ENCODE data around the gene CRLF1.
A peak's percentile ranks its signal among the peaks of the same experiment; 100 is the strongest.

CRLF1 gene

GRCh38 chr19:18636183-18636968 is 29.8 kb upstream of the CRLF1 start:
- DNase-seq, result peak; percentile 91 to 97

GRCh38 chr19:18635831-18636182 is 29.2 kb upstream of the CRLF1 start:
- DNase-seq, result no peak

- DNase-seq, result no peak
Observed at GRCh38 chr19:18634612-18635297, 28.2 kb upstream of the CRLF1 start.

- DNase-seq, result no peak
Observed at GRCh38 chr19:18633321-18633720, 26.7 kb upstream of the CRLF1 start.

- DNase-seq, result no peak
Observed at GRCh38 chr19:18629166-18630088, 22.8 kb upstream of the CRLF1 start.

- DNase-seq, result no peak
Observed at GRCh38 chr19:18626906-18627305, 20.3 kb upstream of the CRLF1 start.

GRCh38 chr19:18620902-18621301 is 14.3 kb upstream of the CRLF1 start:
- DNase-seq, result no peak

GRCh38 chr19:18620311-18620710 is 13.7 kb upstream of the CRLF1 start:
- DNase-seq, result no peak

- no peak for DNase-seq
Observed at GRCh38 chr19:18618236-18618635, 11.6 kb upstream of the CRLF1 start.

- DNase-seq, result no peak
Observed at GRCh38 chr19:18617562-18617961, 11.0 kb upstream of the CRLF1 start.

GRCh38 chr19:18616023-18616422 is 9.4 kb upstream of the CRLF1 start:
- DNase-seq, result no peak

GRCh38 chr19:18613589-18614234 is 7.1 kb upstream of the CRLF1 start:
- DNase-seq, result no peak

- DNase-seq, result peak; percentile 23 to 36
Observed at GRCh38 chr19:18612772-18613588, 6.4 kb upstream of the CRLF1 start, which contains the start of gene TMEM59L. Gene TMEM59L, plus strand, starts transcription at chr19:18612870. Its CDS starts 89 bp downstream, at chr19:18612959.

- DNase-seq, result no peak
Observed at GRCh38 chr19:18612051-18612771, 5.6 kb upstream of the CRLF1 start.

GRCh38 chr19:18611327-18612050 is 4.9 kb upstream of the CRLF1 start:
- DNase-seq, result no peak

GRCh38 chr19:18610556-18611326 is 4.1 kb upstream of the CRLF1 start:
- DNase-seq, result no peak

- DNase-seq, result no peak
Observed at GRCh38 chr19:18610245-18610555, 3.6 kb upstream of the CRLF1 start.

GRCh38 chr19:18609717-18610051 is 3.1 kb upstream of the CRLF1 start:
- no peak for DNase-seq

GRCh38 chr19:18608805-18609716 is 2.5 kb upstream of the CRLF1 start:
- DNase-seq, result no peak

Data from hippocampal formation (tissue), 2 donors.